ENCODE results near the gene CHMP5. TPM values are rescaled to one million over a fixed set of nuclear protein-coding genes. Genes with fewer than 3 reads are reported as not detected.

Gene CHMP5
- total and polyA plus RNA-seq, 8 donors: 14.1 to 39.2 (median 18.7) TPM

- no peaks in the 10 kb centered on the region for H3K36me3 ChIP-seq
- H3K4me3 ChIP-seq: no peak overlapping the region
- no peak overlapping the region for H3K27ac ChIP-seq
- DNase-seq (peak in 1 of 6 donors; percentile 44), ATAC-seq (no peak), FAIRE-seq (no peak)
- peaks cover 0 to 12% (median 2%) of the 10 kb centered on the region in 3 donors for H3K4me1 ChIP-seq
- WGBS, 2 donors: 55 to 66% methylated on average over 4 of the region's 4 CpGs
- TF ChIP-seq, protein P1, sequence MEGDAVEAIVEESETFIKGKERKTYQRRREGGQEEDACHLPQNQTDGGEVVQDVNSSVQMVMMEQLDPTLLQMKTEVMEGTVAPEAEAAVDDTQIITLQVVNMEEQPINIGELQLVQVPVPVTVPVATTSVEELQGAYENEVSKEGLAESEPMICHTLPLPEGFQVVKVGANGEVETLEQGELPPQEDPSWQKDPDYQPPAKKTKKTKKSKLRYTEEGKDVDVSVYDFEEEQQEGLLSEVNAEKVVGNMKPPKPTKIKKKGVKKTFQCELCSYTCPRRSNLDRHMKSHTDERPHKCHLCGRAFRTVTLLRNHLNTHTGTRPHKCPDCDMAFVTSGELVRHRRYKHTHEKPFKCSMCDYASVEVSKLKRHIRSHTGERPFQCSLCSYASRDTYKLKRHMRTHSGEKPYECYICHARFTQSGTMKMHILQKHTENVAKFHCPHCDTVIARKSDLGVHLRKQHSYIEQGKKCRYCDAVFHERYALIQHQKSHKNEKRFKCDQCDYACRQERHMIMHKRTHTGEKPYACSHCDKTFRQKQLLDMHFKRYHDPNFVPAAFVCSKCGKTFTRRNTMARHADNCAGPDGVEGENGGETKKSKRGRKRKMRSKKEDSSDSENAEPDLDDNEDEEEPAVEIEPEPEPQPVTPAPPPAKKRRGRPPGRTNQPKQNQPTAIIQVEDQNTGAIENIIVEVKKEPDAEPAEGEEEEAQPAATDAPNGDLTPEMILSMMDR (IDR thresholded peaks at IDR 0.05): no peak
- no peaks in the 10 kb centered on the region for H3K27me3 ChIP-seq
- H3K9me3 ChIP-seq: no peaks in the 10 kb centered on the region
- intact Hi-C loops (cut with DNase I): loop anchor here in 2 of 3 donors (5.0 to 10.0 kb wide), 2 partner anchors 64 to 146 kb away; partner anchors contain the start of gene B4GALT1 (in 1 of the 2)
These were observed 36.2 kb upstream of the CHMP5 start for GRCh38 chr9:33228606-33229005.

GRCh38 chr9:33229359-33230114, 35.3 kb upstream of the CHMP5 start:
- WGBS, 2 donors: 54 to 63% methylated on average over 9 of the region's 9 CpGs
- TF ChIP-seq, protein P1 (IDR thresholded peaks at IDR 0.05): peak in 1 of 4 donors; percentile 16
- Histone ChIP-seq H3K27me3 (no peaks in the 10 kb centered on the region), H3K4me3 (no peak overlapping the region), H3K27ac (no peak overlapping the region), H3K9me3 (no peaks in the 10 kb centered on the region), H3K4me1 (peaks cover 0 to 22% (median 10%) of the 10 kb centered on the region in 3 donors), H3K36me3 (no peaks in the 10 kb centered on the region)
- FAIRE-seq (no peak), DNase-seq (peak; percentile 71 to 92 (median 82)), ATAC-seq (peak; percentile 66 to 86 (median 80))
- intact Hi-C loops (cut with DNase I): loop anchor here in 2 of 3 donors (5.0 to 10.0 kb wide), 2 partner anchors 65 to 147 kb away; partner anchors contain the start of gene B4GALT1 (in 1 of the 2)

GRCh38 chr9:33230756-33231622, 33.9 kb upstream of the CHMP5 start:
- intact Hi-C loops (cut with DNase I): no loop called here
- no peak overlapping the region for H3K4me3 ChIP-seq
- no peak overlapping the region for H3K27ac ChIP-seq
- peaks cover 0 to 20% (median 12%) of the 10 kb centered on the region in 3 donors for H3K4me1 ChIP-seq
- no peak for ATAC-seq
- TF ChIP-seq, protein P1 (IDR thresholded peaks at IDR 0.05): no peak
- H3K27me3 ChIP-seq: no peaks in the 10 kb centered on the region
- H3K36me3 ChIP-seq: no peaks in the 10 kb centered on the region
- H3K9me3 ChIP-seq: no peaks in the 10 kb centered on the region
- 79 to 86% methylated on average over 13 of the region's 13 CpGs for WGBS, 2 donors
- no peak for FAIRE-seq
- no peak for DNase-seq

GRCh38 chr9:33231623-33231942, 33.3 kb upstream of the CHMP5 start:
- 80 to 86% methylated on average over 2 of the region's 2 CpGs for WGBS, 2 donors
- TF ChIP-seq, protein P1 (IDR thresholded peaks at IDR 0.05): no peak
- intact Hi-C loops (cut with DNase I): no loop called here

More at GRCh38 chr9:33231623-33231942, 33.3 kb upstream of the CHMP5 start:
- Histone ChIP-seq H3K36me3 (no peaks in the 10 kb centered on the region), H3K27ac (no peak overlapping the region), H3K9me3 (no peaks in the 10 kb centered on the region), H3K27me3 (no peaks in the 10 kb centered on the region), H3K4me3 (no peak overlapping the region), H3K4me1 (peaks cover 0 to 20% (median 12%) of the 10 kb centered on the region in 3 donors)
- no peak for ATAC-seq
- DNase-seq: no peak
- FAIRE-seq: no peak
